ENCODE results near the gene TMEM31.

The TMEM31 gene

GRCh38 chrX:103754401-103754800 lies 43.7 kb downstream of the TMEM31 start:
- Histone ChIP-seq H3K36me3 (ENCODE audit: control insufficient read depth in 2 of 2, insufficient read depth in 1 of 2, low read length in 2 of 2) (no peaks in the 10 kb centered on the region), H3K4me3 (ENCODE audit: low read depth, low read length) (no peak overlapping the region), H3K4me1 (ENCODE audit: control insufficient read depth, insufficient read depth, low read length) (no peaks in the 10 kb centered on the region), H3K27ac (ENCODE audit: extremely low read depth, low read depth, low read length) (no peak overlapping the region), H3K9me3 (ENCODE audit: control insufficient read depth, insufficient read depth, low read depth, low read length) (no peaks in the 10 kb centered on the region)
- ChIA-PET POLR2A (no interaction called here), CTCF (interaction anchor here (0.7 to 1.7 kb wide), 2 partner anchors 20 to 61 kb away, joined by 4 to 5 read pairs; no protein-coding TSS in a partner anchor)
- no peak for TF ChIP-seq ZNF76 (tag by site-specific recombination; IDR thresholded peaks at IDR 0.05; ENCODE audit: borderline replicate concordance, low read depth)
- TF ChIP-seq ZFP41 (tag by site-specific recombination; IDR thresholded peaks at IDR 0.05; ENCODE audit: borderline replicate concordance), result no peak
- no peak for TF ChIP-seq BCL11A (tag by site-specific recombination; IDR thresholded peaks at IDR 0.05; ENCODE audit: low read depth)
- TF ChIP-seq ZNF514 (tag by site-specific recombination; IDR thresholded peaks at IDR 0.05), result no peak
- no peak for TF ChIP-seq ZNF660 (tag by site-specific recombination; IDR thresholded peaks at IDR 0.05)
- TF ChIP-seq ZNF26 (tag by site-specific recombination; IDR thresholded peaks at IDR 0.05), result no peak
- no peak for TF ChIP-seq ZNF121 (tag by site-specific recombination; IDR thresholded peaks at IDR 0.05)
- no peak for TF ChIP-seq ZNF768 (tag by site-specific recombination; IDR thresholded peaks at IDR 0.05)
- TF ChIP-seq RBAK (tag by site-specific recombination; IDR thresholded peaks at IDR 0.05), result no peak
- TF ChIP-seq PRDM2 (tag by site-specific recombination; IDR thresholded peaks at IDR 0.05; ENCODE audit: borderline replicate concordance), result no peak
- no peak for TF ChIP-seq KLF9 (tag by site-specific recombination; IDR thresholded peaks at IDR 0.05; ENCODE audit: low read depth)
- no peak for TF ChIP-seq ZNF211 (tag by site-specific recombination; IDR thresholded peaks at IDR 0.05; ENCODE audit: low read depth)
- TF ChIP-seq ZNF449 (tag by site-specific recombination; IDR thresholded peaks at IDR 0.05), result no peak
- no peak for TF ChIP-seq ZNF645 (tag by site-specific recombination; IDR thresholded peaks at IDR 0.05)
- TF ChIP-seq ZNF311 (tag by site-specific recombination; IDR thresholded peaks at IDR 0.05; ENCODE audit: borderline replicate concordance), result no peak
- no peak for TF ChIP-seq ZSCAN23 (tag by site-specific recombination; IDR thresholded peaks at IDR 0.05)
- TF ChIP-seq REPIN1 (tag by site-specific recombination; IDR thresholded peaks at IDR 0.05; ENCODE audit: low read depth), result no peak
- no peak for TF ChIP-seq ZNF747 (tag by site-specific recombination; IDR thresholded peaks at IDR 0.05)

Measured in HEK293 (cell line).